ENCODE data around the gene SVEP1. TPM values are rescaled to one million over a fixed set of nuclear protein-coding genes. Genes with fewer than 3 reads are reported as not detected.

The SVEP1 gene
- polyA plus RNA-seq, 1 donor, result 8.7 TPM

Other genes starting within 250 kb of the SVEP1 start
- not detected for gene TXNDC8, start 241.9 kb downstream of the SVEP1 start, polyA plus RNA-seq
- gene MUSK, start 89.0 kb upstream of the SVEP1 start, polyA plus RNA-seq, result 1.1 TPM

All from large intestine (tissue), 1 donor.